CD14-positive monocyte (primary cell): Measurements from ENCODE around the gene IGFALS. TPM values are rescaled to one million over a fixed set of nuclear protein-coding genes. Genes with fewer than 3 reads are reported as not detected.
A peak's percentile ranks its signal among the peaks of the same experiment; 100 is the strongest.

Source experiments
- DNase-seq, 3 donors: peaks; one replicate each; pipeline ENCODE4 v3.0.0-alpha.2; 2011 to 2022
- H2AFZ ChIP-seq: 2 replicates; pipeline ENCODE4 v1.6.0; 2012; ENCODE audit warnings: mild to moderate bottlenecking, low read depth, low read length, inconsistent platforms; ENCODE audit not compliant: insufficient read depth, poor library complexity, severe bottlenecking
- H3K27ac ChIP-seq, 2 donors: 1 replicate in 1 of 2; 2 replicates in 1 of 2; pipeline ENCODE4 v1.5.1; 2012 to 2013; ENCODE audit warnings: low read length in 2 of 2, control low read depth in 1 of 2, inconsistent platforms in 1 of 2, low read depth in 1 of 2, mild to moderate bottlenecking in 1 of 2
- H3K27me3 ChIP-seq, 2 donors: one replicate each; pipeline versions ENCODE4 v1.6.0 to v1.6.1; 2011 to 2013; ENCODE audit warnings: low read length in 2 of 2; ENCODE audit not compliant: control insufficient read depth in 2 of 2, insufficient read depth in 2 of 2
- H3K36me3 ChIP-seq, 2 donors: replicated peaks in 1 of 2; 1 replicate in 1 of 2; 2 replicates in 1 of 2; pipeline versions ENCODE4 v1.5.1 to v1.6.1; 2012 to 2013; ENCODE audit warnings: low read length in 2 of 2, control low read depth in 1 of 2, inconsistent platforms in 1 of 2, mild to moderate bottlenecking in 1 of 2; ENCODE audit not compliant: insufficient read depth in 2 of 2, control insufficient read depth in 1 of 2
- H3K4me1 ChIP-seq, 2 donors: 1 replicate in 1 of 2; 2 replicates in 1 of 2; pipeline versions ENCODE4 v1.5.1 to v1.6.1; 2012 to 2013; ENCODE audit warnings: low read length in 2 of 2, control low read depth in 1 of 2, inconsistent platforms in 1 of 2, mild to moderate bottlenecking in 1 of 2, moderate library complexity in 1 of 2; ENCODE audit not compliant: insufficient read depth in 2 of 2, control insufficient read depth in 1 of 2
- H3K4me2 ChIP-seq: replicated peaks from 2 replicates; pipeline ENCODE3; 2012; ENCODE audit warnings: low read length, moderate library complexity, mild to moderate bottlenecking; ENCODE audit not compliant: poor library complexity, severe bottlenecking; ENCODE audit errors: extremely low read depth
- H3K4me3 ChIP-seq, 3 experiments: fragments of 200-600 bp in 1 of 3; sonication (generic) in 1 of 3; replicated peaks in 1 of 3; 1 replicate in 2 of 3; 2 replicates in 1 of 3; pipeline ENCODE4 v1.5.1; 2011 to 2013; ENCODE audit warnings: low read length in 3 of 3, mild to moderate bottlenecking in 3 of 3, control low read depth in 2 of 3, low read depth in 2 of 3, inconsistent platforms in 1 of 3, moderate library complexity in 1 of 3
- H3K79me2 ChIP-seq: 2 replicates; pipeline ENCODE4 v1.6.0; 2012; ENCODE audit warnings: mild to moderate bottlenecking, control low read depth, inconsistent platforms, low read length, moderate library complexity; ENCODE audit not compliant: insufficient read depth
- H3K9ac ChIP-seq: 2 replicates; pipeline ENCODE4 v1.6.0; 2017; ENCODE audit warnings: low read length, mild to moderate bottlenecking; ENCODE audit not compliant: insufficient read depth, poor library complexity, severe bottlenecking
- H3K9me3 ChIP-seq, 2 donors: replicated peaks in 1 of 2; 1 replicate in 1 of 2; 2 replicates in 1 of 2; pipeline versions ENCODE4 v1.5.1 to v1.6.1; 2012 to 2013; ENCODE audit warnings: low read length in 2 of 2, control low read depth in 1 of 2; ENCODE audit not compliant: control insufficient read depth in 1 of 2, insufficient read depth in 1 of 2
- H4K20me1 ChIP-seq: 2 replicates; pipeline ENCODE4 v1.6.0; 2012; ENCODE audit warnings: mild to moderate bottlenecking, low read length, control low read depth, moderate library complexity; ENCODE audit not compliant: insufficient read depth
- H3K27ac Mint-ChIP-seq, 7 donors: one replicate each; pipeline ENCODE4 v1.8.0; 2020; ENCODE audit warnings: mild to moderate bottlenecking in 7 of 7, mixed read lengths in 7 of 7, moderate library complexity in 6 of 7, inconsistent platforms in 2 of 7
- H3K27me3 Mint-ChIP-seq, 3 donors: one replicate each; pipeline ENCODE4 v1.8.0; 2021 to 2022; ENCODE audit warnings: low read depth in 3 of 3, mild to moderate bottlenecking in 3 of 3, mixed read lengths in 3 of 3, moderate library complexity in 3 of 3, inconsistent platforms in 1 of 3
- H3K36me3 Mint-ChIP-seq, 2 donors: one replicate each; pipeline ENCODE4 v1.8.0; 2020; ENCODE audit warnings: mixed read lengths in 2 of 2, inconsistent platforms in 1 of 2, mild to moderate bottlenecking in 1 of 2
- H3K4me1 Mint-ChIP-seq: one replicate; pipeline ENCODE4 v1.8.0; 2020; ENCODE audit warnings: mild to moderate bottlenecking, mixed read lengths
- H3K4me3 Mint-ChIP-seq, 2 donors: one replicate each; pipeline ENCODE4 v1.8.0; 2020; ENCODE audit warnings: mild to moderate bottlenecking in 2 of 2, mixed read lengths in 2 of 2, moderate library complexity in 1 of 2
- H3K9me3 Mint-ChIP-seq, 7 donors: one replicate each; pipeline ENCODE4 v1.8.0; 2020 to 2022; ENCODE audit warnings: mixed read lengths in 7 of 7, mild to moderate bottlenecking in 6 of 7, moderate library complexity in 6 of 7, inconsistent platforms in 2 of 7
- WGBS: methylation state at CpG from one replicate; pipeline ENCODE4 v1.1.5; 2013; ENCODE audit warnings: missing lambda C conversion rate; ENCODE audit not compliant: insufficient coverage; 5-methylcytosine and 5-hydroxymethylcytosine counted together
- intact Hi-C, 2 donors: fragments of 100-400 bp; cut with micrococcal nuclease; formaldehyde crosslinking; loops; one replicate each; pipeline versions ENCODE4 v1.15.0 to v1.15.1; 2023
- polyA plus RNA-seq, 3 donors: library from polyadenylated mRNA; depleted of rRNA in 1 of 3; unstranded in 2 of 3; stranded (reverse) in 1 of 3; fragments of 300-500 nt in 2 of 3; fragments of >200 nt in 1 of 3; fragmentation: Illumina TruSeq in 2 of 3; gene quantifications; 1 replicate in 2 of 3; 2 replicates in 1 of 3; pipeline ENCODE4 v1.2.3, GENCODE V29; 2012 to 2021
- TF ChIP-seq, protein P1 (sequence below): fragments of 200-600 bp; IDR thresholded peaks from one replicate; pipeline ENCODE4 v1.8.0; 2022; ENCODE audit warnings: antibody characterized with exemption, mild to moderate bottlenecking

The IGFALS gene
- polyA plus RNA-seq, 3 donors = 0.07 TPM; not detected in 2

- DNase-seq = no peak
- Histone ChIP-seq H3K9me3 (no peaks in the 10 kb centered on the region), H3K9ac (peak within 1 kb of the TSS; percentile 84), H2AFZ (peak within 1 kb of the TSS; percentile 92), H3K27ac (peak within 1 kb of the TSS; percentile 10 to 77), H3K4me1 (peaks cover 30 to 45% of the 10 kb centered on the region in 2 donors), H3K4me3 (peak within 1 kb of the TSS; percentile 78 to 99 (median 89)), H3K79me2 (peaks cover 46% of the 10 kb centered on the region), H3K27me3 (no peaks in the 10 kb centered on the region), H4K20me1 (peaks cover 80% of the 10 kb centered on the region), H3K36me3 (peaks cover 42 to 45% of the 10 kb centered on the region in 2 donors), H3K4me2 (peak within 1 kb of the TSS; percentile 100)
- TF ChIP-seq, protein P1, sequence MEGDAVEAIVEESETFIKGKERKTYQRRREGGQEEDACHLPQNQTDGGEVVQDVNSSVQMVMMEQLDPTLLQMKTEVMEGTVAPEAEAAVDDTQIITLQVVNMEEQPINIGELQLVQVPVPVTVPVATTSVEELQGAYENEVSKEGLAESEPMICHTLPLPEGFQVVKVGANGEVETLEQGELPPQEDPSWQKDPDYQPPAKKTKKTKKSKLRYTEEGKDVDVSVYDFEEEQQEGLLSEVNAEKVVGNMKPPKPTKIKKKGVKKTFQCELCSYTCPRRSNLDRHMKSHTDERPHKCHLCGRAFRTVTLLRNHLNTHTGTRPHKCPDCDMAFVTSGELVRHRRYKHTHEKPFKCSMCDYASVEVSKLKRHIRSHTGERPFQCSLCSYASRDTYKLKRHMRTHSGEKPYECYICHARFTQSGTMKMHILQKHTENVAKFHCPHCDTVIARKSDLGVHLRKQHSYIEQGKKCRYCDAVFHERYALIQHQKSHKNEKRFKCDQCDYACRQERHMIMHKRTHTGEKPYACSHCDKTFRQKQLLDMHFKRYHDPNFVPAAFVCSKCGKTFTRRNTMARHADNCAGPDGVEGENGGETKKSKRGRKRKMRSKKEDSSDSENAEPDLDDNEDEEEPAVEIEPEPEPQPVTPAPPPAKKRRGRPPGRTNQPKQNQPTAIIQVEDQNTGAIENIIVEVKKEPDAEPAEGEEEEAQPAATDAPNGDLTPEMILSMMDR = no peak
- H3K4me1 Mint-ChIP-seq = peaks cover 28% of the 10 kb centered on the region
- H3K4me3 Mint-ChIP-seq = peak within 1 kb of the TSS; percentile 90 to 94
- H3K9me3 Mint-ChIP-seq = peaks cover 0 to 2% (median 0%) of the 10 kb centered on the region in 7 donors
- under 1% methylated on average over 53 of the region's 53 CpGs for WGBS
- peaks cover 15 to 43% of the 10 kb centered on the region in 2 donors for H3K36me3 Mint-ChIP-seq
- intact Hi-C loops = loop anchor here (5.0 to 10.0 kb wide), 4 partner anchors 68 to 350 kb away; partner anchors contain the start of genes CLCN7 (in 1 of the 2), MAPK8IP3 (in 1 of the 2) and UQCC4 (in 1 of the 2)
- peaks cover 0 to 1% (median 0%) of the 10 kb centered on the region in 3 donors for H3K27me3 Mint-ChIP-seq
- peak within 1 kb of the TSS; percentile 58 to 92 (median 89) for H3K27ac Mint-ChIP-seq
Observed at GRCh38 chr16:1772362-1772907, 21.1 kb downstream of the IGFALS start, which contains the start of gene EME2. Gene EME2 (plus strand): TSS chr16:1772810. CDS start chr16:1773228, 418 bp downstream.

DNA sequence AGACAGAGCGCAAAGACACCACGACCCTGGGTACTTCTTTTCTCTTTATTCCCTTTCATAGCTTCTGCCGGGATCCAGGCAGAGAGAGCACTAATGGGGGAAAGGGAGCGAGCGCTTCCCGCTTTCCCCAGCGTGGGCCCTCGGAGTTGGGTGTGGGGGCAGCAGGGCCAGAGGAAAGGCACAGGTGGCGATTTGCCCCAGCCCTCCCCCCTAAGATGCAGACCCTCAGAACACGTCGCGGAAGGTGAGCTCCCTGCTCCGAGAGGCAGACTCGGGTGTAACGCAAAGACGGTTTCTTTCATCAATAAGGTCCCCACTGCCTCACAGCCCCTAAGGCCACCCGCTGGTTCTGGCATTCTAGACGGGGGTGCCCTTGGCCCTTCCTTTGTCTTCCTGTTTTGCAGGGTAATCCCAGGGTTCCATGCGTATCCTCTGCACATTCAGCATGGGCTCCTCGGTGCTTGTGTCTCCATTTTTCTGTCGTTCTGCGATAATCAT is 21.6 kb downstream of the IGFALS start:
- Histone ChIP-seq H3K4me2 (peak overlapping the region; percentile 100), H3K27ac (peak overlapping the region; percentile 10 to 77), H3K36me3 (peaks cover 42 to 45% of the 10 kb centered on the region in 2 donors), H3K79me2 (peaks cover 42% of the 10 kb centered on the region), H3K4me1 (peaks cover 30 to 45% of the 10 kb centered on the region in 2 donors), H4K20me1 (peaks cover 75% of the 10 kb centered on the region), H2AFZ (peak overlapping the region; percentile 92), H3K27me3 (no peaks in the 10 kb centered on the region), H3K4me3 (peak overlapping the region; percentile 78 to 99 (median 89)), H3K9ac (peak overlapping the region; percentile 84), H3K9me3 (no peaks in the 10 kb centered on the region)
- WGBS = 27% methylated on average over 16 of the region's 22 CpGs
- intact Hi-C loops = loop anchor here (5.0 to 10.0 kb wide), 4 partner anchors 67 to 350 kb away; partner anchors contain the start of genes CLCN7 (in 1 of the 2), MAPK8IP3 (in 1 of the 2) and UQCC4 (in 1 of the 2)
- peaks cover 20 to 44% of the 10 kb centered on the region in 2 donors for H3K36me3 Mint-ChIP-seq
- H3K4me1 Mint-ChIP-seq = peaks cover 28% of the 10 kb centered on the region
- no peak for DNase-seq
- H3K27ac Mint-ChIP-seq = peak overlapping the region; percentile 58 to 89 (median 84)
- H3K9me3 Mint-ChIP-seq = peaks cover 0 to 2% (median 0%) of the 10 kb centered on the region in 7 donors
- H3K27me3 Mint-ChIP-seq = peaks cover 0 to 1% (median 0%) of the 10 kb centered on the region in 3 donors
- TF ChIP-seq, protein P1 = no peak
- peak overlapping the region; percentile 90 to 94 for H3K4me3 Mint-ChIP-seq
